T follicular helper cell (primary cell): Measurements from ENCODE around the gene MAST2.

Experiments
- DNase-seq: peaks from one replicate; pipeline ENCODE4 v3.0.0-alpha.2; 2020; ENCODE audit warnings: low read depth

MAST2 gene

GRCh38 chr1:46065405-46065804, 262.0 kb downstream of the MAST2 start:
- DNase-seq, result no peak

GRCh38 chr1:46067652-46068051, 264.2 kb downstream of the MAST2 start:
- DNase-seq, result no peak

- DNase-seq, result no peak
Observed at GRCh38 chr1:46068525-46068924, 265.1 kb downstream of the MAST2 start.

GRCh38 chr1:46070164-46070814, 266.9 kb downstream of the MAST2 start:
- no peak for DNase-seq

- DNase-seq, result no peak
Observed at GRCh38 chr1:46072975-46073374, 269.6 kb downstream of the MAST2 start.

GRCh38 chr1:46076343-46076742, 272.9 kb downstream of the MAST2 start:
- no peak for DNase-seq

- DNase-seq, result no peak
Observed at GRCh38 chr1:46077644-46078043, 274.2 kb downstream of the MAST2 start.

GRCh38 chr1:46080257-46080656, 276.8 kb downstream of the MAST2 start:
- DNase-seq, result no peak

GRCh38 chr1:46081206-46081605, 277.8 kb downstream of the MAST2 start:
- no peak for DNase-seq

- no peak for DNase-seq
Observed at GRCh38 chr1:46081619-46082018, 278.2 kb downstream of the MAST2 start.

GRCh38 chr1:46083579-46083978, 280.2 kb downstream of the MAST2 start:
- DNase-seq, result no peak

- DNase-seq, result no peak
Observed at GRCh38 chr1:46084553-46085451, 281.4 kb downstream of the MAST2 start.
